Heart left ventricle (tissue), 16 donors: ENCODE measurements around the gene TRPT1. TPM values are rescaled to one million over a fixed set of nuclear protein-coding genes. Genes with fewer than 3 reads are reported as not detected.

Source experiments
- ATAC-seq, 4 donors: fragments of 200-7000 bp; cut with Tn5 transposase; one replicate each; pipeline ENCODE4 v1.9.1; 2020 to 2022; ENCODE audit warnings: moderate library complexity in 4 of 4, mild to moderate bottlenecking in 3 of 4, moderate number of reproducible peaks in 1 of 4
- DNase-seq, 5 donors: peaks; one replicate each; pipeline ENCODE4 v3.0.0-alpha.2; 2020
- H3K27ac ChIP-seq, 12 donors: fragments of 200-600 bp; sonication (generic) in 4 of 12; one replicate each; pipeline versions ENCODE4 v1.5.0 to v1.8.0; 2016 to 2022; ENCODE audit warnings: mild to moderate bottlenecking in 2 of 12
- H3K27me3 ChIP-seq, 9 donors: fragments of 200-600 bp; sonication (generic) in 2 of 9; one replicate each; pipeline versions ENCODE4 v1.5.1 to v1.8.0; 2016 to 2022; ENCODE audit warnings: mild to moderate bottlenecking in 3 of 9
- H3K36me3 ChIP-seq, 9 donors: fragments of 200-600 bp; sonication (generic) in 2 of 9; one replicate each; pipeline versions ENCODE4 v1.5.0 to v1.8.0; 2018 to 2022; ENCODE audit warnings: mild to moderate bottlenecking in 2 of 9
- H3K4me1 ChIP-seq, 12 donors: fragments of 200-600 bp; sonication (generic) in 4 of 12; one replicate each; pipeline versions ENCODE4 v1.5.0 to v1.8.0; 2016 to 2022; ENCODE audit warnings: mild to moderate bottlenecking in 3 of 12
- H3K4me3 ChIP-seq, 12 donors: fragments of 200-600 bp; sonication (generic) in 4 of 12; one replicate each; pipeline versions ENCODE4 v1.5.0 to v1.8.0; 2017 to 2022; ENCODE audit warnings: mild to moderate bottlenecking in 9 of 12, moderate library complexity in 4 of 12
- H3K9me3 ChIP-seq, 12 donors: fragments of 200-600 bp; sonication (generic) in 4 of 12; one replicate each; pipeline versions ENCODE4 v1.5.0 to v1.8.0; 2016 to 2022; ENCODE audit warnings: mild to moderate bottlenecking in 1 of 12
- POLR2A ChIP-seq, 2 donors: fragments of 450-650 bp; IDR thresholded peaks; one replicate each; pipeline ENCODE4 v1.6.1; 2017; ENCODE audit warnings: antibody characterized with exemption in 2 of 2, mild to moderate bottlenecking in 2 of 2, moderate library complexity in 2 of 2
- WGBS, 4 donors: extraction: QIAGEN DNeasy Blood & Tissue Kit in 2 of 4; methylation state at CpG; one replicate each; pipeline versions ENCODE4 v1.1.5 to v1.1.7; 2013 to 2018; 5-methylcytosine and 5-hydroxymethylcytosine counted together
- intact Hi-C, 10 donors: fragments of 100-400 bp; cut with DNase I; formaldehyde crosslinking; loops; one replicate each; pipeline versions ENCODE4 v1.11.1 to v1.14.2; 2022
- polyA plus RNA-seq, 2 donors: library from polyadenylated mRNA; stranded (reverse); fragments of 200-250 nt; gene quantifications; one replicate each; pipeline ENCODE4 v1.2.3, GENCODE V29; 2013
- total RNA-seq, 9 donors: library from RNA; depleted of rRNA in 2 of 9; stranded (reverse); fragments of >200 nt in 2 of 9; fragmentation: NEBNext Ultra II Directional in 3 of 9; extraction: Animal tissue kit (Norgen Biotek cat#: 25700) in 3 of 9; gene quantifications; one replicate each; pipeline versions ENCODE4 v1.1.0 to v1.2.4, GENCODE V29; 2016 to 2023
- TF ChIP-seq, protein P1 (sequence below), 12 donors: fragments of 200-600 bp; sonication (generic) in 4 of 12; IDR thresholded peaks; one replicate each; pipeline versions ENCODE4 v1.5.0 to v1.8.0; 2018 to 2022; ENCODE audit warnings: antibody characterized with exemption in 12 of 12, mild to moderate bottlenecking in 5 of 12
- donor health status: ischemic (EF 13 %, LVEDD 7.1; RV severe dilation, severe dysfunction).
- donor health status: healthy with polysubstance abuse.
- donor health status: DM: no; HTN: yes; CAD: no.
- donor health status: DM: no; HTN: no; CAD: no.
- donor health status: ischemic (EF 25% LVEDD 6.9; RV normal size, moderate dysfunction).
- donor health status: ischemic (EF 25% LVEDD 5.7; RV mildly dilated, moderate dysfunction).
- donor health status: healthy.
- donor health status: DM: yes; HTN: yes; CAD: no.
- donor health status: ischemic (EF 35%, LVEDD 5.7; RV mildly dilated, moderate dysfunction).
- donor health status: nonischemic (EF 11% LVEDD 7.7; RV severe dilation, severe dysfunction).
- donor health status: DM: yes; HTN: yes; CAD: no.
- donor health status: PGD.
- donor health status: ischemic (EF 29% LVEDD 5.4; RV normal size, mild dysfunction).
- donor health status: nonischemic (EF 23%, LVEDD 6.1; RV moderate dilation, normal function).

The TRPT1 gene
- total and polyA plus RNA-seq, 11 donors, result 51.2 to 146 (median 65.3) TPM

DNA sequence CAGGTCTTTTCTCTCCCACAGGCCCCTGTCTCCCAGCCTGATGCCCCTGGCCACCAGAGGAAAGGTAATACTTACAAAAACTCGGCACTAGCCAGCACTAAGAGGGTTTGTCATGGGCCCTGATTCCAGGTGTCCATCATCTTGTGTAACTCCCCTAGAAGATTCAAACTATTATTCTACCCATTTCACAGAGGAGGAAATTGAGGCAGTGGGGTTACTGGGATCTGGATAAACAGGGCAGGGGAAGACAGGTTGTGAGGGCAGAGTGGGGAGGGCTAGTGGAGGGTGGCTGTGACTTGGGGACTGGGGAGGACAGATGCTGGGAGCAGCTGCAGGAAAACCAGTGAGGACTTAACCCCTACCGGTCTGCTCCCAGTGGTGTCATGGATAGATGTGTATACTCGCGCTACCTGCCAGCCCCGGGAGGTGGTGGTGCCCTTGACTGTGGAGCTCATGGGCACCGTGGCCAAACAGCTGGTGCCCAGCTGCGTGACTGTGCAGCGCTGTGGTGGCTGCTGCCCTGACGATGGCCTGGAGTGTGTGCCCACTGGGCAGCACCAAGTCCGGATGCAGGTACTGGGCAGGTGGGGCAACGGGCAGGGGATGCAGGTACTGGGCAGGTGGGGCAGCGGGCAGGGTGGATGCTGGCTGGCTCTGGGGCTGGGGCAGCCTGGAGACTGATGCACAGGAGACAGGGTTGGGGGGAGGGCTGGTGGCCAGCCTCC is 9.6 kb upstream of the TRPT1 start:
- peak in 1 of 5 donors; percentile 10 for DNase-seq

DNA sequence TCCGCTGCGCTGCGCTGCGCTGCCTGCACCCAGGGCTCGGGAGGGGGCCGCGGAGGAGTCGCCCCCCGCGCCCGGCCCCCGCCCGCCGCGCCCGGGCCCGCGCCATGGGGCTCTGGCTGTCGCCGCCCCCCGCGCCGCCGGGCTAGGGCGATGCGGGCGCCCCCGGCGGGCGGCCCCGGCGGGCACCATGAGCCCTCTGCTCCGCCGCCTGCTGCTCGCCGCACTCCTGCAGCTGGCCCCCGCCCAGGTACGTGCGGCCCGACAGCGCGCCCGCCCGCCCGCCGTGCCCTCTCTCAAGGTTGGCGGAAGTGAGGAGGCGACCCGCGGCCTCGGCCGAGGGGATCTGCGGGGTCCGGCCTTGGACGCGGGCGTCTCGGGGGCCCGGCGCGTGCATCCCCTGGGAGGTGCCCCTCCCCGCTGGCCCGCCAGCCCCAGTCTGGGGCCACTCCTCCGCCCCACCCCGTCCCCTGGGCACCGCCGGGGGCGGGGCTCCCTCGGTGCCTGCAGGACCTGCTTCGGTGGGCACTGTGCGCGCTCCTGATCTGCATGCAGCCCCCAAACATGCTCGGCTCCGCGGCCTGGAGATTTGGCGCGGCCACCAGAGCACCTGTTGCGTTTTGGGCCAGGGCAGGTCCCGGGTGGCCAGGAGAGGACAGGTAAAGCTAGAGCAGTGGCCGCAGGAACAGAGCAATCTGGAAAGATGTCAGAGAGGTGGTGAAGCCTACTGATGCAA is 8.8 kb upstream of the TRPT1 start:
- H3K27me3 ChIP-seq, result no peaks in the 10 kb centered on the region
- H3K4me3 ChIP-seq, result peak overlapping the region; percentile 71 to 93 (median 81)
- no peaks in the 10 kb centered on the region for H3K9me3 ChIP-seq
- peak in 3 of 4 donors; percentile 21 to 52 (median 35) for ATAC-seq
- peak overlapping the region; percentile 57 to 96 (median 92) for H3K27ac ChIP-seq
- intact Hi-C loops, result no loop called here
- H3K36me3 ChIP-seq, result peaks cover 0 to 25% (median 18%) of the 10 kb centered on the region in 9 donors
- DNase-seq, result peak in 4 of 5 donors; percentile 59 to 75 (median 62)
- H3K4me1 ChIP-seq, result peaks cover 0 to 68% (median 30%) of the 10 kb centered on the region in 12 donors
- 2 to 29% (median 5%) methylated on average over 1 to 80 of the region's 80 CpGs for WGBS, 4 donors
- TF ChIP-seq, protein P1, sequence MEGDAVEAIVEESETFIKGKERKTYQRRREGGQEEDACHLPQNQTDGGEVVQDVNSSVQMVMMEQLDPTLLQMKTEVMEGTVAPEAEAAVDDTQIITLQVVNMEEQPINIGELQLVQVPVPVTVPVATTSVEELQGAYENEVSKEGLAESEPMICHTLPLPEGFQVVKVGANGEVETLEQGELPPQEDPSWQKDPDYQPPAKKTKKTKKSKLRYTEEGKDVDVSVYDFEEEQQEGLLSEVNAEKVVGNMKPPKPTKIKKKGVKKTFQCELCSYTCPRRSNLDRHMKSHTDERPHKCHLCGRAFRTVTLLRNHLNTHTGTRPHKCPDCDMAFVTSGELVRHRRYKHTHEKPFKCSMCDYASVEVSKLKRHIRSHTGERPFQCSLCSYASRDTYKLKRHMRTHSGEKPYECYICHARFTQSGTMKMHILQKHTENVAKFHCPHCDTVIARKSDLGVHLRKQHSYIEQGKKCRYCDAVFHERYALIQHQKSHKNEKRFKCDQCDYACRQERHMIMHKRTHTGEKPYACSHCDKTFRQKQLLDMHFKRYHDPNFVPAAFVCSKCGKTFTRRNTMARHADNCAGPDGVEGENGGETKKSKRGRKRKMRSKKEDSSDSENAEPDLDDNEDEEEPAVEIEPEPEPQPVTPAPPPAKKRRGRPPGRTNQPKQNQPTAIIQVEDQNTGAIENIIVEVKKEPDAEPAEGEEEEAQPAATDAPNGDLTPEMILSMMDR (IDR thresholded peaks at IDR 0.05), result peak in 3 of 12 donors; percentile 8 to 32 (median 22)
- TF ChIP-seq POLR2A (IDR thresholded peaks at IDR 0.05), result peak in 1 of 2 donors; percentile 42

More for the DNA sequence above, 9.6 kb upstream of the TRPT1 start:
- no peaks in the 10 kb centered on the region for H3K9me3 ChIP-seq
- 77 to 81% (median 80%) methylated on average over 8 to 12 of the region's 12 CpGs for WGBS, 4 donors
- no peak for TF ChIP-seq POLR2A (IDR thresholded peaks at IDR 0.05)
- TF ChIP-seq, protein P1 (IDR thresholded peaks at IDR 0.05), result no peak
- peaks cover 0 to 72% (median 34%) of the 10 kb centered on the region in 12 donors for H3K4me1 ChIP-seq
- H3K36me3 ChIP-seq, result peaks cover 0 to 25% (median 18%) of the 10 kb centered on the region in 9 donors
- H3K27me3 ChIP-seq, result no peaks in the 10 kb centered on the region
- H3K4me3 ChIP-seq, result peak overlapping the region; percentile 71 to 93 (median 81)
- ATAC-seq, result no peak
- intact Hi-C loops, result no loop called here
- H3K27ac ChIP-seq, result peak overlapping the region in 11 of 12 donors; percentile 85 to 96 (median 93)

DNA sequence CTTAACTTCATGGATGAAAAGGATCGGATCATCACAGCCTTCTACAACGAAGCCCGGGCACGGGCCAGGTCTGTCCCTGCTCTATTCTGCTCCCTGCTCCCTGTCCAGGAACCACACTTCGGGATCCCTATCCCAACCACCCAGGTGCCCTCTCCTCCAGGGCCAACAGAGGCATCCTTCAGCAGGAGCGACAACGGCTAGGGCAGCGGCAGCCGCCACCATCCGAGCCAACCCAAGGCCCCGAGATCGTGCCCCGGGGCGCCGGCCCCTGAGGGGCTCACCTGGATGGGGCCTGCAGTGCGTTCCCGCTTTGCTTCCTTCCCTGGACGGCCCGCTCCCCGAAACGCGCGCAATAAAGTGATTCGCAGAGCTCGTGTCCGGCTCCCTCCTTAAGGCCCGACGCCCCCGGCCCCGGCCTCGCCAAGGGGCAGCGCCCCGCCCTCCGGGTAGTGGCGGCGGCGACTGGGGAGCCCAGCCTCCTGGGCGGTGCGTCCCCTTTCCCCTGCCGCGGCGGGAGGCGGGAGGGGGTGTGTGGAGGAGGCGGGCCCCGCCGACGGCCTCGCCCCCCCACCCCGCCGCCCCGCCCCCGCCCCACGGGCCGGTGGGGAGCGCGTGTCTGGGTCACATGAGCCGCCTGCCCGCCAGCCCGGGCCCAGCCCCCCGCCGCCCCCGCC is 8.1 kb upstream of the TRPT1 start, which contains the start of gene VEGFB:
TSS of gene VEGFB (plus strand) at position 672 of the 674 bp plus-strand sequence. CDS start 250 bp downstream, outside the sequence.
- DNase-seq (peak; percentile 85 to 90 (median 85)), ATAC-seq (peak; percentile 34 to 66 (median 58))
- no peaks in the 10 kb centered on the region for H3K27me3 ChIP-seq
- TF ChIP-seq POLR2A (IDR thresholded peaks at IDR 0.05), result peak in 1 of 2 donors; percentile 51
- TF ChIP-seq, protein P1 (IDR thresholded peaks at IDR 0.05), result peak in 1 of 12 donors; percentile 5
- H3K27ac ChIP-seq, result peak within 1 kb of the TSS; percentile 57 to 96 (median 92)
- H3K36me3 ChIP-seq, result peaks cover 0 to 23% (median 17%) of the 10 kb centered on the region in 9 donors
- 1 to 6% (median 3%) methylated on average over 10 to 61 of the region's 62 CpGs for WGBS, 4 donors
- no peaks in the 10 kb centered on the region for H3K9me3 ChIP-seq
- intact Hi-C loops, result no loop called here
- H3K4me1 ChIP-seq, result peaks cover 3 to 68% (median 35%) of the 10 kb centered on the region in 12 donors
- H3K4me3 ChIP-seq, result peak within 1 kb of the TSS; percentile 71 to 93 (median 81)
